SK-N-SH treated with all-trans-retinoic acid at 6 μM for 48 hours (cell line): ENCODE measurements around the gene STK38L.

Experiments used
- ATAC-seq: fragments of 200-7000 bp; cut with Tn5 transposase; 3 replicates; pipeline ENCODE4 v1.9.1; 2020; ENCODE audit warnings: mild to moderate bottlenecking, moderate library complexity
- BACH2 ChIP-seq: fragments of 250-450 bp; sonication (Bioruptor Pico); IDR thresholded peaks from 2 replicates; pipeline ENCODE4 v1.9.0; 2021; ENCODE audit warnings: mild to moderate bottlenecking, borderline replicate concordance
- CSDC2 ChIP-seq: fragments of 250-450 bp; sonication (Bioruptor Pico); IDR thresholded peaks from 2 replicates; pipeline ENCODE4 v1.5.0; 2020; ENCODE audit warnings: mild to moderate bottlenecking, moderate library complexity
- ESRRG ChIP-seq: fragments of 250-450 bp; sonication (Bioruptor Pico); IDR thresholded peaks from 2 replicates; pipeline ENCODE4 v1.6.1; 2021; ENCODE audit warnings: mild to moderate bottlenecking
- GLIS3 ChIP-seq: fragments of 250-450 bp; sonication (Bioruptor Pico); IDR thresholded peaks from 2 replicates; pipeline ENCODE4 v1.5.0; 2020; ENCODE audit warnings: mild to moderate bottlenecking, moderate library complexity
- OSR1 ChIP-seq: fragments of 250-450 bp; sonication (Bioruptor Pico); IDR thresholded peaks from 2 replicates; pipeline ENCODE4 v1.8.0; 2022; ENCODE audit warnings: moderate library complexity, mild to moderate bottlenecking, inconsistent platforms
- PATZ1 ChIP-seq: fragments of 250-450 bp; sonication (Bioruptor Pico); IDR thresholded peaks from 2 replicates; pipeline ENCODE4 v1.8.0; 2020; ENCODE audit warnings: mild to moderate bottlenecking, moderate library complexity, borderline replicate concordance
- RARB ChIP-seq: fragments of 250-450 bp; sonication (Bioruptor Pico); IDR thresholded peaks from 2 replicates; pipeline ENCODE4 v1.8.0; 2021; ENCODE audit warnings: mild to moderate bottlenecking, moderate library complexity
- TOX ChIP-seq: fragments of 250-450 bp; sonication (Bioruptor Pico); IDR thresholded peaks from 2 replicates; pipeline ENCODE4 v1.8.0; 2021; ENCODE audit warnings: mild to moderate bottlenecking, moderate library complexity, borderline replicate concordance
- TSHZ2 ChIP-seq: fragments of 250-450 bp; sonication (Bioruptor Pico); IDR thresholded peaks from 2 replicates; pipeline ENCODE4 v1.5.0; 2020; ENCODE audit warnings: mild to moderate bottlenecking, moderate library complexity
- ZFP30 ChIP-seq: fragments of 450-650 bp; formaldehyde crosslinking; IDR thresholded peaks from 2 replicates; pipeline ENCODE4 v1.5.0; 2022; ENCODE audit warnings: mild to moderate bottlenecking, moderate library complexity
- ZNF565 ChIP-seq: fragments of 450-650 bp; formaldehyde crosslinking; conservative IDR thresholded peaks from 2 replicates; pipeline ENCODE4 v1.5.0; 2020; ENCODE audit warnings: low read depth, mild to moderate bottlenecking, moderate library complexity
- ZNF70 ChIP-seq: fragments of 450-650 bp; formaldehyde crosslinking; IDR thresholded peaks from 2 replicates; pipeline ENCODE4 v1.5.0; 2020; ENCODE audit warnings: mild to moderate bottlenecking, moderate library complexity
- TF ChIP-seq, protein P1 (sequence below): fragments of 250-450 bp; sonication (Bioruptor Pico); IDR thresholded peaks from 2 replicates; pipeline ENCODE4 v1.5.1; 2021; ENCODE audit warnings: mild to moderate bottlenecking, moderate library complexity
- TF ChIP-seq, protein P2 (sequence below): fragments of 250-450 bp; sonication (Bioruptor Pico); IDR thresholded peaks from 2 replicates; pipeline ENCODE4 v1.5.1; 2020; ENCODE audit warnings: low read depth, mild to moderate bottlenecking, moderate library complexity
- TF ChIP-seq, protein P3 (sequence below): fragments of 250-450 bp; sonication (Bioruptor Pico); IDR thresholded peaks from 2 replicates; pipeline ENCODE4 v1.8.0; 2021; ENCODE audit warnings: low read depth, mild to moderate bottlenecking, moderate library complexity, borderline replicate concordance

STK38L gene

DNA sequence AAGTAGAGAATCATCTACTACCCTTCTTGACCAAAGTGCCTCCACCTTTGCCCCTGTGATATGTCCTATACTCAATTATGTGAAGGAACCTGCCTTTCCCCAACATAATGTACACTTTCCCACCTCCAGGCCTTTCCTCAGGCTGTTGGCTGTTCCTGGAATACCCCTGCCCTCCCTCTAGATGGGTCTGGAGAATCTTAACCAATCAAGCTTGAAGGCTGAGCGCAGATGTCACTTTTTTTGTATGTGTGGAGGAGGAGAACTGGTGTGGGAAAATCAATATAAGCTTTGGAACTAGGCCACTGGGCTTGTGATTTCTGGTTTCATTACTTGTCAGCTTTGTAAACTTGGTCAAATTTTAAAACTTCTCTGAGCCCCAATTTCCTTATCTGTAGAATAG is 93.3 kb downstream of the STK38L start:
- TF ChIP-seq ZFP30 (CRISPR knock-in tag), result no peak
- no peak for TF ChIP-seq TSHZ2 (CRISPR knock-in tag)
- no peak for TF ChIP-seq ESRRG
- no peak for TF ChIP-seq GLIS3
- no peak for TF ChIP-seq OSR1 (CRISPR knock-in tag)
- TF ChIP-seq, protein P1, sequence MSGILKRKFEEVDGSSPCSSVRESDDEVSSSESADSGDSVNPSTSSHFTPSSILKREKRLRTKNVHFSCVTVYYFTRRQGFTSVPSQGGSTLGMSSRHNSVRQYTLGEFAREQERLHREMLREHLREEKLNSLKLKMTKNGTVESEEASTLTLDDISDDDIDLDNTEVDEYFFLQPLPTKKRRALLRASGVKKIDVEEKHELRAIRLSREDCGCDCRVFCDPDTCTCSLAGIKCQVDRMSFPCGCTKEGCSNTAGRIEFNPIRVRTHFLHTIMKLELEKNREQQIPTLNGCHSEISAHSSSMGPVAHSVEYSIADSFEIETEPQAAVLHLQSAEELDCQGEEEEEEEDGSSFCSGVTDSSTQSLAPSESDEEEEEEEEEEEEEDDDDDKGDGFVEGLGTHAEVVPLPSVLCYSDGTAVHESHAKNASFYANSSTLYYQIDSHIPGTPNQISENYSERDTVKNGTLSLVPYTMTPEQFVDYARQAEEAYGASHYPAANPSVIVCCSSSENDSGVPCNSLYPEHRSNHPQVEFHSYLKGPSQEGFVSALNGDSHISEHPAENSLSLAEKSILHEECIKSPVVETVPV, result no peak
- no peak for TF ChIP-seq BACH2 (CRISPR knock-in tag)
- TF ChIP-seq, protein P2, sequence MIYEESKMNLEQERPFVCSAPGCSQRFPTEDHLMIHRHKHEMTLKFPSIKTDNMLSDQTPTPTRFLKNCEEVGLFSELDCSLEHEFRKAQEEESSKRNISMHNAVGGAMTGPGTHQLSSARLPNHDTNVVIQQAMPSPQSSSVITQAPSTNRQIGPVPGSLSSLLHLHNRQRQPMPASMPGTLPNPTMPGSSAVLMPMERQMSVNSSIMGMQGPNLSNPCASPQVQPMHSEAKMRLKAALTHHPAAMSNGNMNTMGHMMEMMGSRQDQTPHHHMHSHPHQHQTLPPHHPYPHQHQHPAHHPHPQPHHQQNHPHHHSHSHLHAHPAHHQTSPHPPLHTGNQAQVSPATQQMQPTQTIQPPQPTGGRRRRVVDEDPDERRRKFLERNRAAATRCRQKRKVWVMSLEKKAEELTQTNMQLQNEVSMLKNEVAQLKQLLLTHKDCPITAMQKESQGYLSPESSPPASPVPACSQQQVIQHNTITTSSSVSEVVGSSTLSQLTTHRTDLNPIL (CRISPR knock-in tag), result no peak
- TF ChIP-seq ZNF565 (CRISPR knock-in tag), result no peak
- TF ChIP-seq RARB (CRISPR knock-in tag), result no peak
- TF ChIP-seq, protein P3, sequence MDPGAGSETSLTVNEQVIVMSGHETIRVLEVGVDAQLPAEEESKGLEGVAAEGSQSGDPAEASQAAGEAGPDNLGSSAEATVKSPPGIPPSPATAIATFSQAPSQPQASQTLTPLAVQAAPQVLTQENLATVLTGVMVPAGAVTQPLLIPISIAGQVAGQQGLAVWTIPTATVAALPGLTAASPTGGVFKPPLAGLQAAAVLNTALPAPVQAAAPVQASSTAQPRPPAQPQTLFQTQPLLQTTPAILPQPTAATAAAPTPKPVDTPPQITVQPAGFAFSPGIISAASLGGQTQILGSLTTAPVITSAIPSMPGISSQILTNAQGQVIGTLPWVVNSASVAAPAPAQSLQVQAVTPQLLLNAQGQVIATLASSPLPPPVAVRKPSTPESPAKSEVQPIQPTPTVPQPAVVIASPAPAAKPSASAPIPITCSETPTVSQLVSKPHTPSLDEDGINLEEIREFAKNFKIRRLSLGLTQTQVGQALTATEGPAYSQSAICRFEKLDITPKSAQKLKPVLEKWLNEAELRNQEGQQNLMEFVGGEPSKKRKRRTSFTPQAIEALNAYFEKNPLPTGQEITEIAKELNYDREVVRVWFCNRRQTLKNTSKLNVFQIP, result no peak
- TF ChIP-seq ZNF70 (CRISPR knock-in tag), result no peak
- TF ChIP-seq TOX (CRISPR knock-in tag), result no peak
- no peak for TF ChIP-seq CSDC2 (CRISPR knock-in tag)
- TF ChIP-seq PATZ1, result no peak
- no peak for ATAC-seq

- no peak for ATAC-seq
Measured at GRCh38 chr12:27338473-27338872, 94.4 kb downstream of the STK38L start.

More at GRCh38 chr12:27338473-27338872, 94.4 kb downstream of the STK38L start:
- no peak for TF ChIP-seq TSHZ2 (CRISPR knock-in tag)
- TF ChIP-seq, protein P3, result no peak
